Hepatocyte (in vitro differentiated cells): Measurements from ENCODE around the gene GALNT14.

Experiments used
- CTCF ChIP-seq: fragments of 200-600 bp; sonication (generic); IDR thresholded peaks from 2 replicates; pipeline ENCODE4 v1.5.1; 2016; ENCODE audit warnings: antibody characterized with exemption, mild to moderate bottlenecking; ENCODE audit not compliant: poor library complexity
- EZH2 ChIP-seq: fragments of 200-600 bp; sonication (generic); IDR thresholded peaks from 2 replicates; pipeline ENCODE4 v1.6.1; 2016; ENCODE audit warnings: antibody characterized with exemption, mild to moderate bottlenecking, borderline replicate concordance

- TF ChIP-seq CTCF, result no peak
- TF ChIP-seq EZH2, result no peak
Measured at GRCh38 chr2:31142110-31142509, 3.9 kb upstream of the GALNT14 start.
